ENCODE measurements around the gene INO80C.

The INO80C gene

GRCh38 chr18:35443434-35443833 lies 54.3 kb downstream of the INO80C start:
- Histone ChIP-seq H3K9me2 (ENCODE audit: low read depth, low read length) (no peaks in the 10 kb centered on the region), H2AFZ (ENCODE audit: low read length) (no peak overlapping the region), H3K9ac (ENCODE audit: low read length) (no peak overlapping the region)

GRCh38 chr18:35442701-35443100 lies 55.1 kb downstream of the INO80C start:
- TF ChIP-seq EZH2 (IDR thresholded peaks at IDR 0.05; ENCODE audit: borderline replicate concordance, low read length) (no peak), CTCF (IDR thresholded peaks at IDR 0.05; ENCODE audit: low read length) (no peak)

More at GRCh38 chr18:35443434-35443833, 54.3 kb downstream of the INO80C start:
- TF ChIP-seq CTCF (IDR thresholded peaks at IDR 0.05; ENCODE audit: low read length), result no peak
- no peak for TF ChIP-seq EZH2 (IDR thresholded peaks at IDR 0.05; ENCODE audit: borderline replicate concordance, low read length)
- H3K4me1 ChIP-seq (ENCODE audit: insufficient read depth, low read length, severe bottlenecking), result no peaks in the 10 kb centered on the region
- H4K20me1 ChIP-seq (ENCODE audit: insufficient read depth, low read length), result no peaks in the 10 kb centered on the region
- H3K79me2 ChIP-seq (ENCODE audit: insufficient read depth, low read length), result no peaks in the 10 kb centered on the region
- no peak overlapping the region for H3K4me3 ChIP-seq (ENCODE audit: low read depth, low read length, poor library complexity, severe bottlenecking)
- no peak overlapping the region for H3K4me2 ChIP-seq (ENCODE audit: low read length)
- no peaks in the 10 kb centered on the region for H3K27me3 ChIP-seq (ENCODE audit: insufficient read depth, low read length)
- H3K27ac ChIP-seq (ENCODE audit: low read depth, low read length, poor library complexity, severe bottlenecking), result no peak overlapping the region
- H3F3A ChIP-seq (ENCODE audit: insufficient read depth, low read length), result no peaks in the 10 kb centered on the region
- H3K36me3 ChIP-seq (ENCODE audit: insufficient read depth, low read length), result no peaks in the 10 kb centered on the region
- no peaks in the 10 kb centered on the region for H3K9me3 ChIP-seq (ENCODE audit: low read length)

GRCh38 chr18:35441857-35442595 lies 55.7 kb downstream of the INO80C start:
- H3K27ac ChIP-seq (ENCODE audit: low read depth, low read length, poor library complexity, severe bottlenecking), result no peak overlapping the region
- no peaks in the 10 kb centered on the region for H3K36me3 ChIP-seq (ENCODE audit: insufficient read depth, low read length)
- no peak for TF ChIP-seq EZH2 (IDR thresholded peaks at IDR 0.05; ENCODE audit: borderline replicate concordance, low read length)
- no peak; the same call in 1 of the 2 replicates for TF ChIP-seq CTCF (IDR thresholded peaks at IDR 0.05; ENCODE audit: low read length)
- no peak overlapping the region for H3K4me3 ChIP-seq (ENCODE audit: low read depth, low read length, poor library complexity, severe bottlenecking)
- no peak overlapping the region for H2AFZ ChIP-seq (ENCODE audit: low read length)
- H3F3A ChIP-seq (ENCODE audit: insufficient read depth, low read length), result no peaks in the 10 kb centered on the region
- H4K20me1 ChIP-seq (ENCODE audit: insufficient read depth, low read length), result no peaks in the 10 kb centered on the region
- H3K4me2 ChIP-seq (ENCODE audit: low read length), result no peak overlapping the region
- H3K79me2 ChIP-seq (ENCODE audit: insufficient read depth, low read length), result no peaks in the 10 kb centered on the region
- no peak overlapping the region for H3K9ac ChIP-seq (ENCODE audit: low read length)
- H3K9me2 ChIP-seq (ENCODE audit: low read depth, low read length), result no peaks in the 10 kb centered on the region
- H3K4me1 ChIP-seq (ENCODE audit: insufficient read depth, low read length, severe bottlenecking), result no peaks in the 10 kb centered on the region
- no peaks in the 10 kb centered on the region for H3K9me3 ChIP-seq (ENCODE audit: low read length)
- no peaks in the 10 kb centered on the region for H3K27me3 ChIP-seq (ENCODE audit: insufficient read depth, low read length)

More at GRCh38 chr18:35442701-35443100, 55.1 kb downstream of the INO80C start:
- Histone ChIP-seq H3K9me3 (ENCODE audit: low read length) (no peaks in the 10 kb centered on the region), H2AFZ (ENCODE audit: low read length) (no peak overlapping the region), H3K27me3 (ENCODE audit: insufficient read depth, low read length) (no peaks in the 10 kb centered on the region), H3K4me1 (ENCODE audit: insufficient read depth, low read length, severe bottlenecking) (no peaks in the 10 kb centered on the region), H3K4me3 (ENCODE audit: low read depth, low read length, poor library complexity, severe bottlenecking) (no peak overlapping the region), H3F3A (ENCODE audit: insufficient read depth, low read length) (no peaks in the 10 kb centered on the region), H3K9ac (ENCODE audit: low read length) (no peak overlapping the region), H3K4me2 (ENCODE audit: low read length) (no peak overlapping the region), H3K9me2 (ENCODE audit: low read depth, low read length) (no peaks in the 10 kb centered on the region), H3K79me2 (ENCODE audit: insufficient read depth, low read length) (no peaks in the 10 kb centered on the region), H3K36me3 (ENCODE audit: insufficient read depth, low read length) (no peaks in the 10 kb centered on the region), H3K27ac (ENCODE audit: low read depth, low read length, poor library complexity, severe bottlenecking) (no peak overlapping the region), H4K20me1 (ENCODE audit: insufficient read depth, low read length) (no peaks in the 10 kb centered on the region)
